Stimulated activated CD8-positive, alpha-beta memory T cell treated with anti-CD3 and anti-CD28 coated beads, Interleukin-2, amount 100 ng/mL, for 1 hour (primary cell): ENCODE results near the gene ITGB2.
"Not testable (repeated sequence)": the region's sequence is repeated elsewhere in the genome, so short reads cannot be mapped to it uniquely, and the experiment has no call there.

Experiments
- DNase-seq, 2 donors: peaks; one replicate each; pipeline ENCODE4 v3.0.0-alpha.2; 2020; ENCODE audit warnings: low read depth in 2 of 2

The ITGB2 gene

GRCh38 chr21:44884097-44884496 lies 36.6 kb downstream of the ITGB2 start:
- no peak for DNase-seq

GRCh38 chr21:44883250-44883649 lies 37.4 kb downstream of the ITGB2 start:
- DNase-seq, result no peak

- DNase-seq, result no peak
Measured at GRCh38 chr21:44881198-44881872, 39.4 kb downstream of the ITGB2 start.

GRCh38 chr21:44880405-44881197 lies 40.1 kb downstream of the ITGB2 start:
- no peak for DNase-seq

GRCh38 chr21:44879238-44879637 lies 41.5 kb downstream of the ITGB2 start:
- not testable (repeated sequence) for DNase-seq

GRCh38 chr21:44878053-44878982 lies 42.4 kb downstream of the ITGB2 start:
- DNase-seq, result no peak

GRCh38 chr21:44876849-44877575 lies 43.7 kb downstream of the ITGB2 start:
- no peak for DNase-seq

- no peak for DNase-seq
Measured at GRCh38 chr21:44875316-44875700, 45.4 kb downstream of the ITGB2 start.

- no peak for DNase-seq
Measured at GRCh38 chr21:44874497-44875315, 46.0 kb downstream of the ITGB2 start.

GRCh38 chr21:44874240-44874496 lies 46.5 kb downstream of the ITGB2 start:
- no peak for DNase-seq

- DNase-seq, result peak; percentile 99
Measured at GRCh38 chr21:44873356-44874239, 47.1 kb downstream of the ITGB2 start, which contains the start of gene PTTG1IP. Gene PTTG1IP (minus strand): TSS chr21:44873690. CDS start chr21:44873616, 74 bp downstream.

GRCh38 chr21:44872649-44873355 lies 47.9 kb downstream of the ITGB2 start:
- no peak for DNase-seq

- no peak for DNase-seq
Measured at GRCh38 chr21:44872323-44872648, 48.4 kb downstream of the ITGB2 start.

- DNase-seq, result no peak
Measured at GRCh38 chr21:44871576-44872269, 49.0 kb downstream of the ITGB2 start.

GRCh38 chr21:44870748-44871495 lies 49.8 kb downstream of the ITGB2 start:
- DNase-seq, result no peak

GRCh38 chr21:44869781-44870747 lies 50.6 kb downstream of the ITGB2 start:
- no peak for DNase-seq

GRCh38 chr21:44868707-44869106 lies 52.0 kb downstream of the ITGB2 start:
- DNase-seq, result no peak
